CD4-positive, alpha-beta T cell treated with Interferon gamma for 1 hour (primary cell): ENCODE measurements around the gene DOP1B.
"Not testable (repeated sequence)": the region's sequence is repeated elsewhere in the genome, so short reads cannot be mapped to it uniquely, and the experiment has no call there.

Source experiments
- DNase-seq: peaks from one replicate; pipeline ENCODE4 v3.0.0-alpha.2; 2020

Gene DOP1B

DNA sequence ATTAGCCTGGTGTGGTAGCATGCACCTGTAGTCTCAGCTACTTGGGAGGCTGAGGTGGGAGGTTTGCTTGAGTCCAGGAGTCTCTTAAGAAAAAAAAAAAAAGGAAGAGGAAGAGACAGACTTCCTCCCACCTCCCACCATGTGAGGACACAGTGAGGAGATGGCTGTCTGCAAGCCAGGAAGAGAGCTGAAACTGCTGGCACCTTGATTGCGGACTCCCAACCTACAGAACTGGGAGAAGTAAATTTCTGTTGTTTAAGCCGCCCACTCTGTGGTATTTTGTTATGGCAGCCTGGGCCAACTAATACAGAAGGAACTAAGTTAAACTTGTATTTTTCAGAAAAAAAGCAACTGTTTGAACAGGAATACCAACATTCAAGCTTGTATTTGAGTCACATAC is 21.7 kb downstream of the DOP1B start:
- DNase-seq, result no peak

- no peak for DNase-seq
These were observed 22.5 kb downstream of the DOP1B start for GRCh38 chr21:36179145-36179544.

DNA sequence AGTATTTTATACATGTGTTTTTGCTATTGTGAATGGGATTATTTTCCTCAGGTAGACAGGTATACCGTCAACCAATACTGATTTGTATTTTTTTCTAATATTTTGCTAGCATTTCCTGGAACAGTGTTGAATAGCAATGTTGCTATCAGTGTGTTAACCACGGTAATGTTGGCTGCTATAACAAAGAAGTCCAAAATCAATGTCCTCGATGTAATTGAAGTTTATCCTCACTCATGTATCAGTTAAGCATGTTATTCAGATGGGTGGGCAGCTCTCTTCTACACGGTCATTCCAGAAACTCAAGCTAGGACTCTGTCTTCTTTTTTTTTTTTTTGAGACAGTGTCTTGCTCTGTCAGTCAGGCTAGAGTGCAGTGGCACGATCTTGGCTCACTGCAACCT is 24.3 kb downstream of the DOP1B start:
- DNase-seq, result no peak

GRCh38 chr21:36183144-36183795 is 26.6 kb downstream of the DOP1B start:
- no peak for DNase-seq

GRCh38 chr21:36184545-36184944 is 27.9 kb downstream of the DOP1B start:
- no peak for DNase-seq

- no peak for DNase-seq
These were observed 28.9 kb downstream of the DOP1B start for GRCh38 chr21:36185523-36185922.

DNA sequence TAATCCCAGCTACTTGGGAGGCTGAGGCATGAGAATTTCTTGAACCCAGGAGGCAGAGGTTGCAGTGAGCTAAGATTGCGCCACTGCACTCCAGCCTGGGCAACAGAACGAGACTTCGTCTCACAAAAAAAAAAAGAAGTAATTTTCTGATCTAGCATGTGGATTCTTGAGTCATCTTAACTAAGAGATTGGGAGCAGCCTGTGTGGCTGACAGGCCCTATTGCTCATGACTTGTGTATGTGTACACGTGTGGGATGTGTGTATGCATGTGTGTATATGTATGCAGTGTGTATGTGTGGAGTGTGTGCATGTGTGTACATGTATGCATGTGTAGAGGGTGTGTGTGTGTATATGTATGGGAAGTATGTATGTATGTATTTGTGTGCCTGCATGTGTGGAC is 29.5 kb downstream of the DOP1B start:
- DNase-seq, result no peak

- no peak for DNase-seq
These were observed 30.1 kb downstream of the DOP1B start for GRCh38 chr21:36186506-36187399.

DNA sequence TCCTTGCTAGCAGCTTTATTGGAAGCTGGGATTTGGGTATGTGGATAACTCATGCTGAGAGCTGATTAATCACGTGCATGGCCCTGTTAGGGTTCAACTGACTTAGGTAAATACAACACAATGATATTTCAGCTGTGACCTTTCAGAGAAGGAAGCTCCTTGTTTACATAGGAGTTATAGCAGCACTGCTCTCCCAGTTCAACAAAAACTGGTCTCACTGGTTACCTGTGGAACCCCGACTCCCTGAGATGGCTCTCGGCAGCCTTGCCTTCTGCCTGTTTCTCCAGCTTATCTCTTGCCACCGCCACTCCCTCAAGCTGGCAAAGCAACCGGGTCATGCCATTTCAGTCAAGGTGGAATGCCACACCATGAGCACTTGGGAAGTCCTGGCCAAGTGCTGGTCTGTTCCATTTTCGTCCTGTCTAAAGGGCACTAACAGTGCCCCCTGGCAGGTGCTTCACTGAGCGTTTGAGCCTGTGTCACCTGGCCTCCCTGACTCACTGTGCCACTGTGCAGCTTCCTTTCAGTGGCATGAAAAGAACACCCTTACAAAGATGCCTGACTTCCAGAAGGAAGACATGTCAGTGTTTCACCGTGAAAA is 31.6 kb downstream of the DOP1B start:
- no peak for DNase-seq

DNA sequence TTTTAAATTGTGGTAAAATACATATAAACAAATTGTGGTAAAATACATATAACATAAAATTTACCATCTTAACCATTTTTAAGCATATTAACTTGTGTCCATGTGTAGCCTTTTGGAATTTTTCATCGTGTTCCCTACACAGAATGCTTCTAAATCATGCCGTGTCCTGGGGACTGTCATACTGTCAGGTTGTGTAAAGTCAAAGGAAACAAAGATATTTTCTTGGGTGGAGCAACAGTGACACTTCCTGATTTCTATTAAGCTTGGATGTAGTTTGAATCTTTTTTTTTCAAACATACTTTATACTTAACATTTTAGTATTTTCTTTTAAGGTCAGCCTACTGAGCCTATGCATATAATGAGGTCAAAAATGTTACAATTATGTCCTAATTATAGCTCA is 32.3 kb downstream of the DOP1B start:
- DNase-seq, result no peak

DNA sequence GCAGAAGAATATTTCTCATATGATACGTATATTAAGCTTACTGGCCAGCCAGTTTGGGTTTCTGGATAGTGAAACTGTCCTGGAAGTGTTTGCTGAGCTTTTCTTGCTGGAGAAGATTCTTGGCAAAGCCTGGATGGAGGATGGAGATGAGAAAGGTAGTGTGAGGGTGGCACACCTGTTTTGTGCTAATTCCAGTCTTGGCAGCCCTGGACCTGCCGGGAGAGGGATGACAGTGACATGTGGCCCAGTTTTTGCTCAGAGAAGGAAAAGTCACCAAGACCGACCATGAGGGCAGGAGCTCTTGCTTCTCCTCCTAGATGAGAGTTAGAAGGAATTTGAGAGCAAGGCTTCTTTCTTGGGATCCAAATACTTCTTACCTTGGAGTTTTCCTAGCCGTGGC is 34.1 kb downstream of the DOP1B start:
- no peak for DNase-seq

GRCh38 chr21:36193200-36193599 is 36.6 kb downstream of the DOP1B start:
- no peak for DNase-seq

DNA sequence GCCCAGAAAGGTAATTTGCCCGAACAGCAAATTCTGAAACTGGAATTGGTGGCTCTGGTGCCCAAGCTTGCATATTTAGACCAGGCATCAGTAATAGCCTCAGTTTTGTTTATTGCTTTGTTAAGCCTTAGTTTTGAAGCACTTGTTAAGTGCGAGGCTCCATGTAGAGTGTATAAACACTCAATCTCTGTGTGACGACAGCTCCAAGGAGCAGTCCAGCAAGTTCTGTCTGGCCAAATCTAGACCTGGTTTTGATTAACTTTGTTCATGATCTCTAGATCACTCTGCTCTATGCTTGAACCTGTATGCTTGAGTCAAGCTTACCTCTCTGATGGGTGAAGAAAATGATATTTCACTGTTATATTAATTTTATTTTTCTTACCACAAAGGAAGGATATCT is 37.4 kb downstream of the DOP1B start:
- DNase-seq, result no peak

- no peak for DNase-seq
These were observed 39.0 kb downstream of the DOP1B start for GRCh38 chr21:36195613-36196012.

DNA sequence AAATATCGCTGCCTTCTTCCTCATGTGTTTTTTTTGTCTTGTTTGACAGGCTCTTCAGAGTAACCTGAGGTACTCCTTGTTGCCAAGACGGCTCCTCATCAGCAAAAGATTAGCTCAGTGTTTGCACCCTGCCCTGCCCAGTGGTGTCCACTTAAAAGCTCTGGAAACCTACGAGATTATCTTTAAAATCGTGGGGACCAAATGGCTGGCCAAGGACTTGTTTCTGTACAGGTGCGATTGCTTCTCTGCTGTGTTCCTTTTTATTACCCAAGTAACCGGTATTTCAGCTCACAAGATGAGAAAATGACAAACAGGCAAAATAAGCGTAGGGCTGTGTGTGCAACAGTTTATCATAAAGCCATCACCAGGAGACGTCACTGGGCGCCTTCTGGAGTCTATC is 42.4 kb downstream of the DOP1B start:
- no peak for DNase-seq

DNA sequence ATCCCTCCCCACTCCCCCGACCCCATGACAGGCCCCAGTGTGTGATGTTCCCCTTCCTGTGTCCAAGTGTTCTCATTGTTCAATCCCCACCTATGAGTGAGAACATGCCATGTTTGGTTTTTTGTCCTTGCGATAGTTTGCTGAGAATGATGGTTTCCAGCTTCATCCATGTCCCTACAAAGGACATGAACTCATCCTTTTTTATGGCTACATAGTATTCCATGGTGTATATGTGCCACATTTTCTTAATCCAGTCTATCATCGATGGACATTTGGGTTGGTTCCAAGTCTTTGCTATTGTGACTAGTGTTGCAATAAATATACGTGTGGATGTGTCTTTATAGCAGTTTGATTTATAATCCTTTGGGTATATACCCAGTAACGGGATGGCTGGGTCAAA is 43.0 kb downstream of the DOP1B start:
- DNase-seq, result not testable (repeated sequence)

GRCh38 chr21:36200081-36200561 is 43.5 kb downstream of the DOP1B start:
- no peak for DNase-seq

DNA sequence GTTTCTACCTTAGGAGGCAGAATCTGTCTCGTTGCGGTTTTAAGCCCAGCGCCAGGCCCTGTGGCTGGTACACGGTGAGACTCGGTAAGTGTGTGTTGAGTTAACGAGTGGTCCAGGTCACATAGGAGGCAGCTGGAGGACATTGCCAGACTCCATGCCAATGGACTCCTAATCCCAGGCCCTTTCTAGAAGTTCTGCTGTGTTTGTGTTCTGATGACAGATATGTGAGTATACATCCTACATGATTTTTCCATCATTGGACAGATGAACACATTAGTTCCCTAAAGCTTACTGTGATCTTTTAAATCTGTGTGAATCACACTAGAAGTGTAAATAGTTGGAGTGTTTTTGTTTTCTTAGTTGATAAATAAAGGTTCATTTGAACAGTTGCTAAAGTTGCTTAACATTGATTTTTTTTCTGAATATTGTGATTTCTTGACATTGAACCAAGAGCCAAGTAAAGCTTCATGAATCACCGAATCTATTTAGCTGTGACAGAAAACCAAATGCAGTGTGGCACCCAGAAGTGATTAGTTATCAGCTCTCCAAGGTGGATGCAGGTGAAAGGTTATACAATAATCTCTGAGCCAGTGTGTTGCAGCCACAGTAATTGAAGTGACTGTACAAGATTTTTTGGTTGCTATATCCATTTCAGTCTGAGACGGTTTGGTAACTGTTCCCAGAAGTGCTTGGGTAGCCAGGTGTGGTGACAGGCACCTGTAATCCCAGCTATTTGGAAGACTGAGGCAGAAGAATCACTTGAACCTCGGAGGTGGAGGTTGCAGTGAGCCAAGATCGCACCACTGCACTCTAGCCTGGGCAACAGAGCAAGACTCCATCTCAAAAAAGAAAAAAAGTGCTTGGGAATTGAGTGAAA is 46.3 kb downstream of the DOP1B start:
- no peak for DNase-seq

GRCh38 chr21:36203603-36203889 is 46.9 kb downstream of the DOP1B start:
- no peak for DNase-seq

GRCh38 chr21:36204980-36205379 is 48.4 kb downstream of the DOP1B start:
- DNase-seq, result no peak

- no peak for DNase-seq
These were observed 49.3 kb downstream of the DOP1B start for GRCh38 chr21:36205962-36206361.
